Epithelial cell of prostate (primary cell): ENCODE data around the gene BEAN1.
A peak's percentile ranks its signal among the peaks of the same experiment; 100 is the strongest.

ENCODE experiments used
- DNase-seq: peaks from one replicate; pipeline ENCODE4 v3.0.0-alpha.2; 2011; ENCODE audit warnings: low read depth, low spot score
- H3K27ac ChIP-seq: fragments of 450-650 bp; 2 replicates; pipeline ENCODE4 v1.5.1; 2017; ENCODE audit warnings: mild to moderate bottlenecking

Gene BEAN1

DNA sequence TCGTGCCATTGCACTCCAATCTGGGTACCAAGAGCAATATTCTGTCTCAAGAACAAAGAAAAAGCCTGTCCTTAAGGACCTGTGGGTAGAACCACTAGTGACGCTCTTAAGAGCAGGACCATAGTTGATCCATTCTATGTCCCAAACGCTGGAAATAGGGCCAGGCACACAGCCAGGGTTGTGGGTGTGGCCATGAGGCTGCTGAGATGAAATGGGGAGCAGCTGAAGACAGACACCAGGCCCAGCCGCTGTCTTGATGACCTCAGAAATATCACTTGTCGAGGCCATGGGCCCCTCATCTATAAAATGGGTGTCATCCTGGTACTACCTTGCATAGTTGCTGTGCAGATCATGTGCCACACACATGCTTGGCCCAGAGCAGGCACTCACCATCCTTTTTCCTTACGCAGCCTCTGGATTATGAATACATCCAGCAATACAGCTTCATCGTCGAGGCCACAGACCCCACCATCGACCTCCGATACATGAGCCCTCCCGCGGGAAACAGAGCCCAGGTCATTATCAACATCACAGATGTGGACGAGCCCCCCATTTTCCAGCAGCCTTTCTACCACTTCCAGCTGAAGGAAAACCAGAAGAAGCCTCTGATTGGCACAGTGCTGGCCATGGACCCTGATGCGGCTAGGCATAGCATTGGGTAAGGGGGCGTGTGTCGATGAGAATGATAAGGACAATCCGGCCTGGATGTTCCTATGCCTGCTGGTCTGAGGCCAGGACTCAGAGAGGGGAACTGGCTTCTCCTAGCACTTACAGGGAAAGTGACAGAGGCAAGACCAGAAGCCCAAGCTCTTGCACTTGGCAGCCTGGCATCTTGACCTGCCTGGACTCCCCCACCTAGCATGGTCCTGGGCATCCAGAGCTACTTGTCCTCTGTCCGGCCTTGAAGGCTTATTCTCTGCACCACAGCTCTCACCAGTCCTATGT, 35.1 kb upstream of the BEAN1 start:
- DNase-seq, result no peak
- no peak overlapping the region for H3K27ac ChIP-seq

DNA sequence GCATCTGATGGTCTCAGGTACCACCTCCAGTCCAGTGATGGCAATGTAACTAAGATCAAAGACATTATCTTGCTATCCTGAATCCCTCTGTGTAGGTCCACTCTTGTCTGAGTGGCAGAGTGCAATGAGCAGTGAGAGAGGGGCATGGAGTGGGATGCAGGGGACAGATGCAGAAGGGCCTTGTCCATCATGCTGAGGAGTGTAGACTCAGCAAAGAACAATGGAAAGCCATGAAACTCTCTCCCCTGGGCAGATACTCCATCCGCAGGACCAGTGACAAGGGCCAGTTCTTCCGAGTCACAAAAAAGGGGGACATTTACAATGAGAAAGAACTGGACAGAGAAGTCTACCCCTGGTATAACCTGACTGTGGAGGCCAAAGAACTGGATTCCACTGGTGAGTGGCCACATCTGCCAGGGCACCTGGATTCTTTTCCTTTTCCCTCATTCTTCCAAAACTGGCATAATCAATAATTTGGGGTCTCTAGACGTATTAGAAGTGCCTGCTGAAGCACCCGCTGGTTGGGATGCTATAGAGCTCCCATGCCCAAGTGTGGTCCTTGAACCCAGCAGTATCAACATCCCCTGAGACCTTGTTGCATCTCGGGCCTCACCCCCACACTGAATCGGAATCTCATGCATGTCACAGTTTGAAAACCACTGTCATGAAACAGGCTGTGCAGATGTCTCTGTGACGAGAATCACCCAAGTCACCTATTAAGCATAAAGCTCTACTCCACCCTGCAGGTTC, 31.1 kb upstream of the BEAN1 start:
- no peak overlapping the region for H3K27ac ChIP-seq
- no peak for DNase-seq

DNA sequence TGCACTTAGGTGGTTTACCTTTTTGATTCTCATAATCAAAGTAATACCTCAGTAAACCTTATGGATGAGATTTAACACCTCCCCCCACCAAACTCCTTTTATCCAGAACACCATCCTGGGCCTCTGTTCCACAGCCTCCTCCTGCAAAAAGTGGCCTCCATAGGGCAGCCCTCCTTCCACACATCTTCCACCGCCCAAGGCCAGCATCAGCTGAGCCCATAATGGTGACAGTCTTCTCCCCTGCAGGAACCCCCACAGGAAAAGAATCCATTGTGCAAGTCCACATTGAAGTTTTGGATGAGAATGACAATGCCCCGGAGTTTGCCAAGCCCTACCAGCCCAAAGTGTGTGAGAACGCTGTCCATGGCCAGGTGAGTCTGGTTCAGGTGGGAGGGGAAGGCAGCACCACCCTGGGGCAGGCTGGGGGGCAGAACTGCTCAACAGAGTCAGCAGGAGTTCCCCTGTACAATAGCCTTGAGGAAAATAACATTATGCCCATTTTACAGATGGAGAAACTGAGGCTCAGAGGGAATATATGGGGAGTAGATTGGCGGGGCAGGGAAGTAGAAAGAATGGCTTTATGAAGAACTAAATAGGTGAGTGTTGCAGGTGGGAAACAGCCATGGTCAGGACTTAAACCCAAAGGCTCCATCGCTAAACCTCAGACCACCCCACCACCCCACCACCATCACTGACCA, 29.2 kb upstream of the BEAN1 start:
- H3K27ac ChIP-seq, result no peak overlapping the region
- DNase-seq, result no peak

DNA sequence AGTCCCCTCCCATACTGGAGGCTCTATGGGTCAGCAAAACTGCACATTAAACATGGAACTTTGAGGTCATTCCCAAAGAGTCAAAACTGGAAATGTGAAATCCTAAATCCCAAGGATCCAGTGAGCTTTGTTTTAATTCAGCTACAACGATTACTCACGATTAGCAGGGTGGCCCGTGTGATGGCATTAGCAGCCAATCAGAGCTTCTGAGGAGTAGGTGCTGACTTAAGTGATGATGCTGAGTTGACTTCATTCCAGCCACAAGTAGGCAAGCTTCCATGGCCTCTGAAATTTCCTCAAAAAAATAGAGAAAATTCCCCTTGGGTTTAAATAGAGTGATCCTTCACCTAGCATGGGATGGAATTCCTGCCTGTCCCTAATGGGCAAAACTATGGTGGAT, 28.1 kb upstream of the BEAN1 start:
- H3K27ac ChIP-seq, result no peak overlapping the region
- no peak for DNase-seq

DNA sequence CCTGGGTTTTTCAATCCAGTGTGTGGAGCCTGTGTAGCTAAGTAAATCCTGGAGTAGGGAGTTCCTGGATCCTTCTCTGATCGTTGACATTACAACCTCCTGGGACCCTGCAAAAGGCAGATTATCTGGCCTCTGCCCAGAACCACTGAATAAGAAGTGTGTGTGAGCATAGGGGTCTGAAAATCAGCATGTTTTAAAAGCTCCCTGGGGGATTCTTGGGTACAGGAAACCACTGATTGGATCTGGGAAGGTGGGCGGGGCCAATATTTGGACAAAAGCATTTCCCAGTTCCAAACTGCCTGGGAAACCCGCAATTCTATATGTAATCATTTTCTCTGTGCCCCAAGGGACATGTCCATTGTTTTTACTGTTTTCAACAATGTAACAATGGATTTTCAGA, 27.2 kb upstream of the BEAN1 start:
- H3K27ac ChIP-seq, result no peak overlapping the region
- no peak for DNase-seq

DNA sequence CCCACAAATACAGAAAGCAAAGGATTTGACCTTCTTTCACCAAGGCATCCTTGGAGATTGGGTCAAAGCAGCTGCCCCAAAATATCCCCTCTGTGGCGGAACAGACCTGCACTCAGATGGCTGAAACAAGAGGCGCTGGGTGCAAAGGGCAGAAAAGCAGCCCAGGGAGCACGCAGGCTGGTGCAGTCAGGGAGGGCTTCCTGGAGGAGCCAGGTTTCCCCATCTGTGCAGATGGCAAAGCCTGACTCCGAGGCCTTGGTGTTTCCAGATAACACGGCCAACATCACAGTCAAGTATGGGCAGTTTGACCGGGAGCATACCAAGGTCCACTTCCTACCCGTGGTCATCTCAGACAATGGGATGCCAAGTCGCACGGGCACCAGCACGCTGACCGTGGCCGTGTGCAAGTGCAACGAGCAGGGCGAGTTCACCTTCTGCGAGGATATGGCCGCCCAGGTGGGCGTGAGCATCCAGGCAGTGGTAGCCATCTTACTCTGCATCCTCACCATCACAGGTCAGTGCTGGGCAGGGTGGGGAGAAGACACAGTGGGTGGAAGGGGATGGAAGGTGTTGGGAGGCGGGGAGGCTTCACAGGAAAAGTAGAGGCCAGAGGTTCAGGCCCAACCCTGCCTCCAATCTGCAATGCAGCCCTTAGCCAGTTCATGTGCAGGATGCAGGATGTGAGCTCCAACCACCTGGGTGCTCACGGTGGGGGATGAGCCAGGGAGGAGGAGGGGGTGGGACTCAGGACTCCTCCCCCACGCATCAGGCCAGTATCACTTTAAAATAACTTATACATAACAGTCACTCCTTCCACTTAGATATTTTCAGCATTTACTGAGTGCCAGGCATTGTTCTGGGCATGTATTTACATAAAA, 26.4 kb upstream of the BEAN1 start:
- no peak for DNase-seq
- no peak overlapping the region for H3K27ac ChIP-seq

DNA sequence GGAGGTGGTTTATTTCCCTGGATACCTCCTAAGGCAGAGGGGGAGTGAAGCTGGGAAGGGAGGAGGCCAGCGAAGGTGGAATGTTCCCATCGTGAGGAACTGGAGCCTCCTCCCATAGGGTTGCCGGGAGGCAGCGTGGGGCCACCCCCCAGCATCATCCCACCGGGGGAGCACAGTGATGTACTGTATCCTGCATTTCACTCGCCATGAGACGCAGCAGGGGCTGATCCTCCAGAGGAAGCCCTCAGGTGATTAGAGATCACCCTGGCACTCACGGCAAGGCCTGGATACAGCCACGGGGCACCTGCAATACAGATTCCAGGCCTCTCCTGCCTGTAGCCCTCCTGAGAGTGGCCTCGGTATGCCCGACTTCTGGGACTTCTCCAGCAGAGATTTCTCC, 25.5 kb upstream of the BEAN1 start:
- H3K27ac ChIP-seq, result no peak overlapping the region
- DNase-seq, result no peak

DNA sequence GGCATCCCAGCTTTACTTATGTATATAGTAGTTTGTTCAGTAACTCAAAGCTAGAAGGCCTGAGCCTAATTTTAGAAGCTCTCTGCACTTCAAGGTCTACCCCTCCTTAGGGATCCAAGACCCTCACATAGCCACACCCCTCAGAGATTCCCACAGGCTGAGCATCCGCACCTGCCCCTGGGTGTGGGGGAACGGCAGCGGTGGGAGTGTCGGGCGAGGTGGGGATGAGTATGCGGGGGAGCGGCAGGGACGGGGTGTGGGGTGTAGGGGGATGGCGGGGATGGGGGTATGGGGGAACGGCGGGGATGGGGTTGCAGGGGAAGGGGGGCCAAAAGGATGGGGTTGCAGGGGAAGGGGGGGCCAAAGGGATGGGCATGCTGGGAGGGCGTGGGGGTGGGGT, 24.9 kb upstream of the BEAN1 start:
- no peak overlapping the region for H3K27ac ChIP-seq
- no peak for DNase-seq

DNA sequence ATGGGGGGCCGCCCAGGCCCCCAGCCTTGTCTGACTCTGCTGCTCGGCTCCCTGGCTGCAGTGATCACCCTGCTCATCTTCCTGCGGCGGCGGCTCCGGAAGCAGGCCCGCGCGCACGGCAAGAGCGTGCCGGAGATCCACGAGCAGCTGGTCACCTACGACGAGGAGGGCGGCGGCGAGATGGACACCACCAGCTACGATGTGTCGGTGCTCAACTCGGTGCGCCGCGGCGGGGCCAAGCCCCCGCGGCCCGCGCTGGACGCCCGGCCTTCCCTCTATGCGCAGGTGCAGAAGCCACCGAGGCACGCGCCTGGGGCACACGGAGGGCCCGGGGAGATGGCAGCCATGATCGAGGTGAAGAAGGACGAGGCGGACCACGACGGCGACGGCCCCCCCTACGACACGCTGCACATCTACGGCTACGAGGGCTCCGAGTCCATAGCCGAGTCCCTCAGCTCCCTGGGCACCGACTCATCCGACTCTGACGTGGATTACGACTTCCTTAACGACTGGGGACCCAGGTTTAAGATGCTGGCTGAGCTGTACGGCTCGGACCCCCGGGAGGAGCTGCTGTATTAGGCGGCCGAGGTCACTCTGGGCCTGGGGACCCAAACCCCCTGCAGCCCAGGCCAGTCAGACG, 24.4 kb upstream of the BEAN1 start:
- DNase-seq, result no peak
- no peak overlapping the region for H3K27ac ChIP-seq

DNA sequence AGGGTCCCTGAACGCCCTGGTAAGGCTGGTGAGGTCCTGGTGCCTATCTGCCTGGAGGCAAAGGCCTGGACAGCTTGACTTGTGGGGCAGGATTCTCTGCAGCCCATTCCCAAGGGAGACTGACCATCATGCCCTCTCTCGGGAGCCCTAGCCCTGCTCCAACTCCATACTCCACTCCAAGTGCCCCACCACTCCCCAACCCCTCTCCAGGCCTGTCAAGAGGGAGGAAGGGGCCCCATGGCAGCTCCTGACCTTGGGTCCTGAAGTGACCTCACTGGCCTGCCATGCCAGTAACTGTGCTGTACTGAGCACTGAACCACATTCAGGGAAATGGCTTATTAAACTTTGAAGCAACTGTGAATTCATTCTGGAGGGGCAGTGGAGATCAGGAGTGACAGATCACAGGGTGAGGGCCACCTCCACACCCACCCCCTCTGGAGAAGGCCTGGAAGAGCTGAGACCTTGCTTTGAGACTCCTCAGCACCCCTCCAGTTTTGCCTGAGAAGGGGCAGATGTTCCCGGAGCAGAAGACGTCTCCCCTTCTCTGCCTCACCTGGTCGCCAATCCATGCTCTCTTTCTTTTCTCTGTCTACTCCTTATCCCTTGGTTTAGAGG, 23.5 kb upstream of the BEAN1 start:
- no peak for DNase-seq
- no peak overlapping the region for H3K27ac ChIP-seq

DNA sequence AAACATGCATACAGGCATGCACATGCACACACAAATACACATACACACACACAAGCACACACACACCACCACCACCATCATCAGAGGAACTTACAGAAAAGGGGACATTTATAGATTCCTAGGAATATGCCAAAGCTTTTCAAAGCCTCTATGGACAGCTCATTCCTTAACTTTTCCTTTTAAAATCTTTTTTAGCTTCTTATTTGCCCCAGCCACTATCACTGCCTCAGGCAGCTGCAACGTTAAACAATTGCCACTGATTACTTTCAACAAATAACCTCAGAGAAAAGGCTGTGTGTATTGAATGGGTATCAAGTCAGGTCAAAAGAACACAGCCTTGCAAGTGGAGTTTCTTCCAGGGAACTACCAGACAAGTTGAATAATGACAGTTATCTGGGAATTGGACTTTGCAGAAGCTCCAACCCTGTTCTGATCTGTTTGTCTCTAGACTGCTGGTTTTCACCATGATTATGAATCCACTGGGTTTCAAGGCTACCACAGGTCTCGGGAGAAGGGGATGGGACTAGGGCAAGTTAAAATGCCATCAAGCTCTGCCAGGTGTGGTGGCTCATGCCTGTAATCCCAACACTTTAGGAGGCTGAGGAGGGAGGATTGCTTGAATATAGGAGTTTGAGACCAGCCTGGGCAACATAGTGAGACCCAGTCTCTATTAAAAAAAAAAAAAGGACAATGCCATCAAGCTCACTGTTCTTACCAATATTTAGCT, 21.9 kb upstream of the BEAN1 start:
- no peak overlapping the region for H3K27ac ChIP-seq
- no peak for DNase-seq

DNA sequence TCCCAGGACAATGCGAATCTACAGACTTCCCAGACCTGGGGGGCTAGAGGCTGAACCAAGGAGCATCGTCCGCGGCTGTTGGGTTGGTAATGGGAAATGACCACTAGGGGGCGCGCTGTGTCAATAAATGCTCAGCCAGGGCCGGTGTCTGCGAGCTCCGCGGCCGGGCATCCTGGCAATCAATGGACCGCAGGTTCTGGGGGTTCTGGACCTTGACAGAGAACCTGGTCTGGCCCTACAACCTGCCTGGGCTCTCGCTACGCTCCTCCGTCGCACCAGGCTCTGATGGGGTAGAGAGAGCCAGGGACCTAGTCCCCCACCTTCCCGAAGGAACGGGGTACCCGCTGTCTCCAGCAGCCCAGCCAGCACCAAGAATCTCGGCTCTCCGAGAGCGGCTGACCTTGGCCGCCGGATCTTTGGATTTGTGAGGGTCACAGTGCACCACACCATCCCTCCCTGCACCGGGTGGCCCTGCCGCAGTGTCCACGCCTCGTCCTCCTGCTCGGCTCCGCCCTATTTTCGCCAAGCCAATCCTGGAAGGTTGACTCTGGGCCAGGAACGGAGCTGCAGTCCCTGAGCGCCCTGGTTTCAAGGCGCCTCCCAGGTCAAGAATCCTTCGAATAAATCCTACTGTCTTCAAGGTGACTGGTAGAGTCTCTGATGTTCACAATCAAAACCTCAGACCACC, 20.4 kb upstream of the BEAN1 start:
- DNase-seq, result no peak
- peak overlapping the region; percentile 95 for H3K27ac ChIP-seq

DNA sequence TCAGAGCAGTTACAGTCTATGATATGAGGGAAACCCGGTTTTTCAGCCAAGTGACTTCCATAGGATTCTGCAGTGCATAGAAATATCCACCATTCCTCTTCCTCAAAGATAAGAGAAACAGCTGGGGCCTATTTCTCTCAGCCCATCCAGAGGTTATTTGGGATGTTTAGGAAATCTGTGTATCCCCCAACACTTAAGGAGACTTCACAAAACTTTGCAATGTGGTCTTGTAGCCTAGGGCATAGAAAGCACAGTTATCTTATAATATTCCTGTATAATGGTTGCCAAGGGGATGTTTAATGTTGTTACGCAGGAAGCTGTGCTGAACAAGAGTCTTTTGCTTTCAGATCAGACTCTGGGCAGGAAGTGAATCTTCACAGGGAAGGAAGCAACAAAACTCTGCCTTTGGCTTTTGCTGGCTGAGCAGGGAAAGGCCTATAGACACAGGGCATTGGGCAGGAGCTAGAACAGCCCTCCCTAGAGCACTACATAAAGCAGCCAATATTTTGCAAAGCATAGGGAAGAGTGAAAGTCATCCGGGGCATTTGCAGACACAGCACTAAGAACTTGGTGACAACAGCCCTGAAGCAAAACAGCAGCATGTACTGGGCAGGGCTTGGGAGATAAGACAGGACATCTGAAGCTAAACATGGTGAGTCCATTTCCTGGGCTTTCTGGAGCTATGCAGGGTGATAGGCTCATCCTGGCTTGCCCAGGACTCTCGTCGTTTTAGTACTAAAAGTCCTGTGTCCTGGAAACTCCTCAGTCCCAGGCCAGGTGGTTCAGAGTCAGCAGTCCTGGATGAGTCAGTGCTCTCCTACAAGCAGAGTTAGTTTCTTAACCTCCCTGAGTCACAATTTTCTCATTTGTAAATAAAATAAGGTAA, 18.7 kb upstream of the BEAN1 start:
- H3K27ac ChIP-seq, result peak overlapping the region; percentile 95
- DNase-seq, result peak; percentile 88

DNA sequence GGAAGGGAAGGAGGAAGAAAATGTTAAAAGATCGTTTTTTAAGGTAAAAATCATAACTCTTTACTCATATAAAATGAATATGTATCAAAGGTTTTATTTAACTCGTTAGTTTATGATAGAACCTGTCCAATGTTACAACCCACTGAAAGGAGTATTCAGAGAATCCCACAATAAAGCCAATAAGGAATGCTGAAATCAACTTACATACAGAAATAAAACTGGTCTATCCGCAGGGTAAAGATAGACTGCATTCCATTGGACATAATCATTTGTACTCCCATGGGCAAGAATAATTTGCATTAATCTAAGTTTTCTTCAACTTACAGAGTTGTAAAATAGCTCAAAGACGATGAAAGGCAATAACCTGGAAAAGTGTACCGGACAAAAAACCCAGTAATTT, 17.9 kb upstream of the BEAN1 start:
- DNase-seq, result no peak
- H3K27ac ChIP-seq, result peak overlapping the region; percentile 95

DNA sequence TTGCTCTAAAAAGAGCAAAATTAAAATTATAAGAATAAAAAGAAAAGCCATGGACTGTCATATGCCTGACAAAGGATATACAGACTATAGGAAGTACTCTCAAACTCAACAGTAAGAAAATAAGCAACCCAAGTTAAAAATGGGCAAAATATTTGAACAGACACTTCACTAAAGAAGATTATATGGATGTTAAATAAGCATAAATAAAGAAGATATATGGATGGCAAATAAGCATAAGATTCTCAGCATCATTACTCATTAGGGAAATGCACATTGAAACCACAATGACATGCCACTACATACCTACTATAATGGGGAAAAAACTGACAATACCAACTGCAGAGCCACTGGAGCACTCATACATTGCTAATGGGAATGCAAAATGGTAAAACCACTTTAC, 14.9 kb upstream of the BEAN1 start:
- no peak overlapping the region for H3K27ac ChIP-seq
- no peak for DNase-seq

DNA sequence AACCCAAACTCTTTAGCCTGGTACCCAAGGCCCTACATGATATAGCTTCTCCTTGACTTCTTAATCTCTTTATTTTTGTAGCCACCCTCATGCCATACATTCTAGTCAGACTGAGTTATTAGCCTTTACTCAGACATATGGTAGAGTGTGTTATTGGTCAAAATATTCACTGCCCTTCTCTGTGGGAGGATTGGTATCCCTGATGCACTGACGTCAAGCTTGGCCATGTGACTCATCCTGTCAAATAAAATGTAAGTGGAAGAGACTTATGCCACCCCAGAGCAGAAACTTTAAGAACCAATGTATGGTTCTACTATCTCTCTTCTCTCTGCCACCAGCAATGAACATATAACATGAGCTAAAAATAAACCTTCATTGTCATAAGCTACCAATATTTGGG, 12.2 kb upstream of the BEAN1 start:
- no peak for DNase-seq
- no peak overlapping the region for H3K27ac ChIP-seq

DNA sequence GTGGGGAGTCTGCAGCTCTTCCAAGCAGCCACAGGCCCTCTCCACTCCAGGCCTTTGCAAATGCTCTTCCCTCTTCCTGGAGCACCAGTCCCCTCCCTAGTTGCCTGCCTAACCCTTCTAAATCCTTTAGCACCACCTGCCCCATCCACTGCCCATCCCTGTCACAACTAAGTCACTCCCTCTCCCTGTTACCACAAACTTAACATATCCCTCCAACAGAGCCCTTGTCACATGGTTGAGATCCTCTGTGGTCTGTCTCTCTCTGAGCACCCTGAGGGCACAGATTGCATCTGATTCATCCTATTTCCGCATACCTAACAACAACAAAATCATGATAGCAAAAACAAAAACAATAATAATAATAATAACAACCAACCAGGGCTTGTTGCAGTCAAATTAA, 11.0 kb upstream of the BEAN1 start:
- no peak for DNase-seq

More for the DNA sequence above, 11.0 kb upstream of the BEAN1 start:
- H3K27ac ChIP-seq, result no peak overlapping the region
